Hematopoietic multipotent progenitor cell treated with erythropoietin and hydrocortisone succinate and interleukin-3 and kit ligand, for 17 days (in vitro differentiated cells): ENCODE results near the gene ZNF592.

Experiments used
- DNase-seq: peaks from one replicate; pipeline ENCODE4 v3.0.0-alpha.2; 2015; ENCODE audit warnings: low spot score

ZNF592 gene

GRCh38 chr15:84775867-84776449 is 27.6 kb downstream of the ZNF592 start:
- no peak for DNase-seq

- DNase-seq = no peak
These were observed 29.8 kb downstream of the ZNF592 start for GRCh38 chr15:84778194-84778593.

- DNase-seq = no peak
These were observed 32.1 kb downstream of the ZNF592 start for GRCh38 chr15:84780492-84780891.

DNA sequence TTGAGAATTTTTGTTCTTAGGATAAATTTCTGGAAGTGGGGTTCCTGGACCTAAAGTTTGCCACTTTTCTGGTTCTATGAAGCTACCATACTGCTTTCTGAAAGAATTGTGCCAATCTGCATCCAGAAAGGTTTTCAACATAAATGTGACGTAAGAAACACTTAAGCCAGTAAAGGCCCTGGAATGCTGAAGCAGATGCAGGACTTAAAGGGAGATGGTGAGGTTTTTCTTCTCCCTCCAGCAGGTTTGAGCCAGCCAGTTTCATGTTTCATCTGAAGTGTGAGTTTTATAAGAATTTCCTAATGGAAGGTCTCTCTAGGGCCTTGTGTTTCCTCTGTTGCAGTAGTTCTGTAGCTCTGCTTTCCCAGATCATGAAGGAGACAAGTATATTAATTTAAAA is 33.1 kb downstream of the ZNF592 start:
- no peak for DNase-seq

DNA sequence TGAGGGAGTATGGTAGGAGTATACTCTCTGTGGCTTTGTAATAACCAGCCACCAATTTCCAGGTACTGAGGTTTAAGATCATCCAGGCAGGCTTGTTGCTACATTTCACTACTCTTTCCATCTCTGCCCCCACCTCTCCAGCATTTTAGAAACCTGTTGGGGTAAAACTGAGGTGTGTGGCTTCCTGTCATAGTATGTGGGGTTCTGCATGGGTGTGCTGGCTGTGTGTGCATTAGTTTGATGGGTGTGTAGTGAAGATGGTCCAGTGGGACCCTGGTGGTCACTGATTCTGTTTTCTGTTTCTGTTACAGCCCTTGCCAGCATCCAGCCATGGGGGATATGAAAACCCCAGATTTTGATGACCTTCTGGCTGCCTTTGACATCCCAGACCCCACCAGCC is 34.0 kb downstream of the ZNF592 start:
- no peak for DNase-seq

- DNase-seq = no peak
These were observed 35.3 kb downstream of the ZNF592 start for GRCh38 chr15:84783493-84784251.

DNA sequence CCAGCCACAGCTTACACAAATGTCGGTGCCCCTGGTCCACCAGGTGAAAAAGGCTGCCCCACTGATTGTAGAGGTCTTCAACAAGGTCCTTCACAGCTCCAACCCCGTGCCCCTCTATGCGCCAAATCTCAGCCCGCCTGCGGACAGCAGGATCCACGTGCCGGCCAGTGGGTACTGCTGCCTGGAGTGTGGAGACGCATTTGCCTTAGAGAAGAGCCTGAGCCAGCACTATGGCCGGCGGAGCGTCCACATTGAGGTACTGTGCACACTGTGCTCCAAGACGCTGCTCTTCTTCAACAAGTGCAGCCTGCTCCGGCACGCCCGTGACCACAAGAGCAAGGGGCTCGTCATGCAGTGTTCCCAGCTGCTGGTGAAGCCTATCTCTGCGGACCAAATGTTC is 35.9 kb downstream of the ZNF592 start:
- DNase-seq = no peak

DNA sequence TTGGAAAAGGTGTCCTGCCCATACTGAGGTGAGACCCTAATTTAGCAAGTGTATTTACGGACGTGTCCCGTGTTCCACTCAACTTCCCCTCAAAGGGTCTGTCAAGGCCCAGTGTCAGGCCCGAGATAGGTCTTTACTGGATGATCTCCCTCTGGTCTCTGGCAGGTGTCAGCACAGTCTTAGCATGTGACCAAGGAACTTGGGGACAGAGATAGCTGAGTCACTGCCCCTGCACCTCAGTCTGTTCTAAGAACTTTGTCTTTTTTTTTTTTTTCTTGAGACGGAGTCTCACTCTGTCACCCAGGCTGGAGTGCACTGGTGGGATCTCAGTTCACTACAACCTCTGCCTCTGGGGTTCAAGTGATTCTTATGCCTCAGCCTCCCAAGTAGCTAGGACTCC is 36.7 kb downstream of the ZNF592 start:
- DNase-seq = no peak

DNA sequence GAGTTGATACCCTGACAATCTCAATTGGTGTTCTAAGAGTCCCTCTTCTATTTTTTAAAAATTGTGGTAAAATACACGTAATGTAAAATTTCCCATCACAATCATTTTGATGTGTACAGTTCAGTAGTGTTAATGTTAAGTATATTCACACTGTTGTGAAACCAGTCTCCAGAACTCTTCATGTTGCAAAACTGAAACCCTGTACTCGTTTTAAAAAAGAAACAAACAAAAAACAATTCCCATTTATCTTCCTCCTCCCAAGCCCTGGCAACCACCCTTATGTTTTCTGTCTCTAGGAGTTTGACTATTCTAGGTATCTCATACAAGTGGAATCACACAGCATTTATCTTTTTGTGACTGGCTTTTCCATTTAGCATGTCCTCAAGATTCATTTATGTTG is 40.1 kb downstream of the ZNF592 start:
- no peak for DNase-seq

DNA sequence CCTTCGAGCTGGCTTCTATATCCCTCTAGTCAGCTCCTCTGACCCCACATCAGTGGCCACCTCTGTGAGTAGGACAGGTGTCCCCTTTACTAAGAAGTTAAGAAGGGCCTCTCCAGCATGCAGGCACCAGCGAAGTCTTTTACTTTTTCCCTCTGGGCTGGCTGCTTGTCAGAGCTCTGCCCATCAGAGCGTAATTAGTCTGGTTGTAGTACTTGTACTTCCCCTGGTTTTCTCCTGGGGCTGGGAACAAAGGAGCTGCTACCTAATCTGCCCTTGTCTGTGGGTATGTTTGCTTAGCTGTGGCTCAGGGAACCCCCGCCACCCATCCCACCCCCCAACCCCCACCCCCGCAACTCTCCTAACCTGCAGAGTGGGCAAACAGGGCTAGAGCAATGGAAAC is 41.4 kb downstream of the ZNF592 start:
- no peak for DNase-seq

DNA sequence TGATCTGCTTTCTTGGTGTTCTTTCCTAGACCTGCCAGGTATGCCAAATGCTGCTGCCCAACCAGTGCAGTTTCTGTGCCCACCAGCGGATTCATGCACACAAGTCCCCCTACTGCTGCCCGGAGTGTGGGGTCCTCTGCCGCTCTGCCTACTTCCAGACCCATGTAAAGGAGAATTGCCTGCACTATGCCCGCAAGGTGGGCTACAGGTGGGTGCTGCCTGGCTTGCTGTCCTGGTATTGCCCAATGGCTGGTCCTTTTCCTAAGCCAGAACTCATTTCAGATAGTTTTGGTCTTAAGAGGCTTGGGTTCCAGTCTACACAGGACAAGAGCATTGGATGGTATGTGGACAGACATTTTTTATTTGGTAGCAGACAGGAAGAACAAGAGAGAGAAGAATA is 42.3 kb downstream of the ZNF592 start:
- no peak for DNase-seq

DNA sequence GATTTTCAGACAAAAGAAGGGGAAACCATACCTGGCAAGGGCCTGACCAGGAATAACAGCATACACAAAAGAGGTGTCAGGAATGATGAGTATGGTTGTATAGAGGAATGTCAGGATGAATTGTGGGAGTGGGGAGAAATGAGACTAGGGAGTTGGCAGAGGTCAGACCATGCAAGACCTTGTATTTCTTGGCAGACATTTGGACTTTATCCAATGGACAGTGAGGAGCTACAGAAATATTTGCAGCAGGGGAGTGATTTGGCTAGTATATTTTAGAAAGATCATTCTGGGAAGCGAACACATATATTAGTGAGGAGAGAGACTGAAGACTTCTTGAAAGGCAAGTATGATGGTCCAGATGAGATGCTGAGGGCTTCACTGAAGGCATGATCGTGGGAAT is 43.4 kb downstream of the ZNF592 start:
- DNase-seq = no peak

DNA sequence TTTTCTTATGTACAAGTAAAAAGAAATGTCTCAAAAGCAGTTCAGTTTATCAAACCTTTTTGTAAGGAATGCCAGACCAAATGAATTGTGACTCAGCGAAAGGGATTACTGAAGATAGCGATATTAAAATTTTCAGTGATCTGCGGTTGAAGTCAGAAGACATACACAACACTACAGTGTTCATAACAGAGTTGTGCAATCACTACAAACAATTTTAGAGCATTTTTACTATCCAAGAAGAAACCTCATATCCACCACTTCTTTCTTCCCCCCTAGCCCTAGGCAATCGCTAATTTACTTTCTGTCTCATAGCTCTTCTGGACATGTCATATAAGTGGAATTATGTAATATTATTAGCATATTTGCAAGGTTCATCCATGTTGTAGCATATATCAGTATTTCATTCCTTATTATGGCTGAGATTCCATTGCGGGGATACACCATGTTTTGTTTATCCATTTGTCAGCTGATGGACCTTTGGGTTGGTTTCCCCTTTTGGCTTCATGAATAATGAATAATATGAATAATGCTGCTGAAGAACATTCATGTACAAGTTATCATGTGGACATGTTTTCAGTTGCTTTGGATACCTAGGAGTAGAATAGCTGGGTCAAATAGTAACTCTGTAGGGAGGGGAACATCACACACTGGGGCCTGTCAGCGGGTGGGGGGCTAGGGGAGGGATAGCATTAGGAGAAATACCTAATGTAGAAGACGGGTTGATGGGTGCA is 45.2 kb downstream of the ZNF592 start:
- DNase-seq = no peak

DNA sequence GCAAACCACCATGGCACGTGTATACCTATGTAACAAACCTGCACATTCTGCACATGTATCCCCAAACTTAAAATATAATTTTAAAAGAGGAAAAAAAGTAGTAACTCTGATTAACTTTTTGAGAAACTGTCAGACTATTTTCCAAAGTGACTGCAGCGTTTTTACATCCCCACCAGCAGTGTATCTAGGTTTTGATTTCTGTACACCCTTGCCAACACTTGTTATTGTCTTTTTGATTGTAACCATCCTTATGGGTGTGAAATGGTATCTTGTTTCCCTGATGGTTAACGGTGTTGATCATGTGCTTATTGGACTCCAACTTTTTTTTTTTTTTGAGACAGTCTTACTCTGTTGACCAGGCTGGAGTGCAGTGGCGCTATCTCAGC is 45.8 kb downstream of the ZNF592 start:
- DNase-seq = no peak

DNA sequence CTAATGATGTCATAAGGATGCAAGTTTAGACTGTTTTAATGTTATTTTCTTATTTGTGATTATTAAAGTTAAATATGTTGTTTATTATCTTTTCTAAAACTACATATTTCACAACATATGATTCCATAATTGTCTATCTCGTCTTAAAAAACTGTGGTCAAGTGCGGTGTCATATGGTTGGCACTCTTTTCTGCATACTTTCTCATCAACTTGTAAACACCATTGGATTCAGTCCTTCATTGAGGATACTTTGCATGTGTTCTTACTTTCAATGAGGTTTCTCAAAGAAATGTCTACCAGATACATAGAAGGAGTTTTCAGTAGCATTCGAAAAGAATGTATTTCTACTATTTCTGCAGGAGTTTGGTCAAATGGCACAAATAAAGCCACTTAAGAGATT is 46.8 kb downstream of the ZNF592 start:
- no peak for DNase-seq

GRCh38 chr15:84797212-84797611 is 48.8 kb downstream of the ZNF592 start:
- no peak for DNase-seq

- DNase-seq = no peak
These were observed 49.4 kb downstream of the ZNF592 start for GRCh38 chr15:84797801-84798200.

DNA sequence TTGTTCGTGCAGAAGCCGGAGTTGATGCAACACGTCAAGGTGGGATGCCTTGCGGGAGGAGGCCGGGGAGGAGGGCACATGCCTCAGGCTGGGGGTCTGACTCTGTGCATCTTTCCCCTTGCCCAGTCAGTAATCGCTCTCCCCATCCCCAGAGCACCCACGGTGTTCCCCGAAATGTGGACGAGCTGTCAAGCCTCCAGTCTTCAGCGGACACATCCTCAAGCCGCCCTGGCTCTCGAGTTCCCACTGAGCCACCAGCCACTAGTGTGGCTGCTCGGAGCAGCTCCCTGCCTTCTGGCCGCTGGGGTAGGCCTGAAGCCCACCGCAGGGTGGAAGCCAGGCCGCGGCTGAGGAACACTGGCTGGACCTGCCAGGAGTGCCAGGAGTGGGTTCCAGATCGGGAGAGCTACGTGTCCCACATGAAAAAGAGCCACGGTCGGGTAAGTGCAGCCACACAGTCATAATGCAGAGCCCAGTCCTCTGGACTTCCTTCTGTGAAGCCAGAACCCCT is 50.1 kb downstream of the ZNF592 start:
- DNase-seq = no peak

GRCh38 chr15:84799511-84800187 is 51.3 kb downstream of the ZNF592 start:
- no peak for DNase-seq

DNA sequence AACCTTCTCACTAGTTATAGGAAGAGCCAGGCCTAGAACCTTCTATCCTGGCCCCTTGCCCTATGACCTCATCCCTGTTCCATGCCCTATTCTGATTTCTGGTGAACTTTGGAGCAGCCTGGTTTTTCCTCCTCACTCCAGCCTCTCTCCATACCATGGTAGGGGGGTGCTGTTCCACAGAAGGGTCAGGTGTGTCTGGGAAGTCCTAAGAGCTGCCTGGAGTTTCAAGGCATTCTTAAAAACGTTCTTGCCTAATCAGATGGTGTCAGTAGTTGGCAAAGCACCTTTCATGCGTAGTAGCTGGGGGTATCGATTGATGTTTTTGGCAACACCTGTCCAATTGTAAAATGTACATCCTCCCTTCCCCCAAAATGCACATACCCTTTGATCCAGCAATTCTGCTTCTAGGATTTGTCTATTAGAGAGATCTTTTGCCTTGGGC is 52.0 kb downstream of the ZNF592 start:
- no peak for DNase-seq

- DNase-seq = no peak
These were observed 55.9 kb downstream of the ZNF592 start for GRCh38 chr15:84804005-84804900.

- DNase-seq = no peak
These were observed 56.8 kb downstream of the ZNF592 start for GRCh38 chr15:84805221-84805620.
